ENCODE data around the gene EPB41L4B.

DNA sequence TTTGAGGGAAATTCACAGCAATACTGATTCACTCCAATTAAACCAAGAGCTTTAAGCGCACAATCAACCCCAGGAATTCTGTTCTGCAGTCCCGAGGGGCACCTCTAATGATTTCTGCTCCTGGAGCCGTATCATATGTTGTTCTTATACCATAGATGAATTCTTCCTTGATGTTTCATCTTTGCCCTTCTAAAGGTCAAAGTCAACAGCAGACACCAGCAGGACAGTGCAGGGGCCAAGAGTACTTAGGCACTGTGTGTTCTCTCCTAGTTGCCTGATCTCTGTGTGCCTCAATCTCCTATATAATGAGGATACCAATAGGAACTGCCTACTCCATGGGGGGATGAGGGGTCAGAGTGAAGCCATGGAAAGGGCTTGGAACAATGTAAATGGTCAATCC is 16.5 kb downstream of the EPB41L4B start:
- TF ChIP-seq POLR2A (IDR thresholded peaks at IDR 0.05): no peak
- TF ChIP-seq, protein P1, sequence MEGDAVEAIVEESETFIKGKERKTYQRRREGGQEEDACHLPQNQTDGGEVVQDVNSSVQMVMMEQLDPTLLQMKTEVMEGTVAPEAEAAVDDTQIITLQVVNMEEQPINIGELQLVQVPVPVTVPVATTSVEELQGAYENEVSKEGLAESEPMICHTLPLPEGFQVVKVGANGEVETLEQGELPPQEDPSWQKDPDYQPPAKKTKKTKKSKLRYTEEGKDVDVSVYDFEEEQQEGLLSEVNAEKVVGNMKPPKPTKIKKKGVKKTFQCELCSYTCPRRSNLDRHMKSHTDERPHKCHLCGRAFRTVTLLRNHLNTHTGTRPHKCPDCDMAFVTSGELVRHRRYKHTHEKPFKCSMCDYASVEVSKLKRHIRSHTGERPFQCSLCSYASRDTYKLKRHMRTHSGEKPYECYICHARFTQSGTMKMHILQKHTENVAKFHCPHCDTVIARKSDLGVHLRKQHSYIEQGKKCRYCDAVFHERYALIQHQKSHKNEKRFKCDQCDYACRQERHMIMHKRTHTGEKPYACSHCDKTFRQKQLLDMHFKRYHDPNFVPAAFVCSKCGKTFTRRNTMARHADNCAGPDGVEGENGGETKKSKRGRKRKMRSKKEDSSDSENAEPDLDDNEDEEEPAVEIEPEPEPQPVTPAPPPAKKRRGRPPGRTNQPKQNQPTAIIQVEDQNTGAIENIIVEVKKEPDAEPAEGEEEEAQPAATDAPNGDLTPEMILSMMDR (IDR thresholded peaks at IDR 0.05): no peak
